ENCODE results near the gene ABCF2.

- TF ChIP-seq CTCF (optimal IDR thresholded peaks at IDR 0.05 in 1 of 3, IDR thresholded peaks at IDR 0.05 in 1 of 3, conservative IDR thresholded peaks at IDR 0.05 in 1 of 3; ENCODE audit: extremely low read depth in 1 of 3, insufficient read depth in 2 of 3, low read length in 3 of 3) (no peak), EZH2 (IDR thresholded peaks at IDR 0.05; ENCODE audit: low read length) (no peak)
Measured at GRCh38 chr7:151264615-151265014, 37.6 kb upstream of the ABCF2 start.

Data from keratinocyte (primary cell).